ENCODE results near the gene IDH3B.

IDH3B gene

GRCh38 chr20:2707353-2708072 is 43.5 kb upstream of the IDH3B start:
- ChIA-PET CTCF (no interaction called here), POLR2A (interaction anchor here (0.6 kb wide), 1 partner anchor 56 kb away, joined by 3 read pairs; no protein-coding TSS in a partner anchor)
- TF ChIP-seq PKNOX1 (IDR thresholded peaks at IDR 0.05) (no peak), CTBP1 (IDR thresholded peaks at IDR 0.05; ENCODE audit: borderline replicate concordance) (no peak), SUZ12 (IDR thresholded peaks at IDR 0.05) (no peak), HDGF (IDR thresholded peaks at IDR 0.05; ENCODE audit: borderline replicate concordance) (no peak), L3MBTL2 (conservative IDR thresholded peaks at IDR 0.05) (no peak), FOXK2 (IDR thresholded peaks at IDR 0.05) (no peak), ELF4 (IDR thresholded peaks at IDR 0.05) (no peak), ARNT (IDR thresholded peaks at IDR 0.05) (no peak), TARDBP (IDR thresholded peaks at IDR 0.05) (no peak), FOXM1 (IDR thresholded peaks at IDR 0.05; ENCODE audit: borderline replicate concordance) (no peak), SP1 (IDR thresholded peaks at IDR 0.05) (no peak), BHLHE40 (IDR thresholded peaks at IDR 0.05; ENCODE audit: borderline replicate concordance) (no peak)
- no peak for DNase-seq (ENCODE audit: extremely low spot score)

GRCh38 chr20:2706688-2707352 is 42.8 kb upstream of the IDH3B start:
- POLR2A ChIA-PET, result no interaction called here

GRCh38 chr20:2705931-2706645 is 42.1 kb upstream of the IDH3B start:
- ChIA-PET CTCF (no interaction called here), POLR2A (no interaction called here)
- no peak for DNase-seq (ENCODE audit: extremely low spot score)
- TF ChIP-seq SUZ12 (IDR thresholded peaks at IDR 0.05), result no peak
- no peak for TF ChIP-seq PKNOX1 (IDR thresholded peaks at IDR 0.05)
- no peak for TF ChIP-seq SP1 (IDR thresholded peaks at IDR 0.05)
- TF ChIP-seq FOXM1 (IDR thresholded peaks at IDR 0.05; ENCODE audit: borderline replicate concordance), result no peak
- no peak for TF ChIP-seq FOXK2 (IDR thresholded peaks at IDR 0.05)
- TF ChIP-seq ARNT (IDR thresholded peaks at IDR 0.05), result no peak
- TF ChIP-seq CTBP1 (IDR thresholded peaks at IDR 0.05; ENCODE audit: borderline replicate concordance), result no peak
- no peak for TF ChIP-seq TARDBP (IDR thresholded peaks at IDR 0.05)

More at GRCh38 chr20:2706688-2707352, 42.8 kb upstream of the IDH3B start:
- TF ChIP-seq PKNOX1 (IDR thresholded peaks at IDR 0.05), result no peak
- TF ChIP-seq SUZ12 (IDR thresholded peaks at IDR 0.05), result no peak
- TF ChIP-seq ELF4 (IDR thresholded peaks at IDR 0.05), result no peak
- no peak for TF ChIP-seq TARDBP (IDR thresholded peaks at IDR 0.05)
- TF ChIP-seq LEF1 (IDR thresholded peaks at IDR 0.05; ENCODE audit: borderline replicate concordance), result no peak
- no peak for TF ChIP-seq ARNT (IDR thresholded peaks at IDR 0.05)
- no peak for TF ChIP-seq FOXA1 (IDR thresholded peaks at IDR 0.05)
- no peak for TF ChIP-seq FOXM1 (IDR thresholded peaks at IDR 0.05; ENCODE audit: borderline replicate concordance)
- TF ChIP-seq FOXK2 (IDR thresholded peaks at IDR 0.05), result no peak
- no peak for TF ChIP-seq BHLHE40 (IDR thresholded peaks at IDR 0.05; ENCODE audit: borderline replicate concordance)
- TF ChIP-seq HDGF (IDR thresholded peaks at IDR 0.05; ENCODE audit: borderline replicate concordance), result no peak
- TF ChIP-seq L3MBTL2 (conservative IDR thresholded peaks at IDR 0.05), result no peak
- CTCF ChIA-PET, result no interaction called here
- no peak for DNase-seq (ENCODE audit: extremely low spot score)

GRCh38 chr20:2703716-2704475 is 39.9 kb upstream of the IDH3B start:
- POLR2A ChIA-PET, result no interaction called here

More at GRCh38 chr20:2703716-2704475, 39.9 kb upstream of the IDH3B start:
- TF ChIP-seq LEF1 (IDR thresholded peaks at IDR 0.05; ENCODE audit: borderline replicate concordance), result no peak
- TF ChIP-seq FOXK2 (IDR thresholded peaks at IDR 0.05), result no peak
- TF ChIP-seq PKNOX1 (IDR thresholded peaks at IDR 0.05), result no peak
- no peak for TF ChIP-seq CTBP1 (IDR thresholded peaks at IDR 0.05; ENCODE audit: borderline replicate concordance)
- no peak for TF ChIP-seq FOXA1 (IDR thresholded peaks at IDR 0.05)
- TF ChIP-seq SUZ12 (IDR thresholded peaks at IDR 0.05), result no peak
- TF ChIP-seq BHLHE40 (IDR thresholded peaks at IDR 0.05; ENCODE audit: borderline replicate concordance), result no peak
- TF ChIP-seq L3MBTL2 (conservative IDR thresholded peaks at IDR 0.05), result no peak
- TF ChIP-seq NFRKB (IDR thresholded peaks at IDR 0.05), result no peak
- no peak for TF ChIP-seq ARNT (IDR thresholded peaks at IDR 0.05)
- TF ChIP-seq FOXM1 (IDR thresholded peaks at IDR 0.05; ENCODE audit: borderline replicate concordance), result no peak
- no peak for TF ChIP-seq ZNF384 (IDR thresholded peaks at IDR 0.05)
- no peak for TF ChIP-seq HDGF (IDR thresholded peaks at IDR 0.05; ENCODE audit: borderline replicate concordance)
- TF ChIP-seq ELF4 (IDR thresholded peaks at IDR 0.05), result no peak
- no peak for TF ChIP-seq TARDBP (IDR thresholded peaks at IDR 0.05)
- no peak for TF ChIP-seq SP1 (IDR thresholded peaks at IDR 0.05)
- CTCF ChIA-PET, result no interaction called here
- no peak for DNase-seq (ENCODE audit: extremely low spot score)

All from HEK293T (cell line).